PC-9 (cell line): ENCODE data around the gene DAPK1. TPM values are rescaled to one million over a fixed set of nuclear protein-coding genes. Genes with fewer than 3 reads are reported as not detected.
"Not testable (repeated sequence)": the region's sequence is repeated elsewhere in the genome, so short reads cannot be mapped to it uniquely, and the experiment has no call there.

Source experiments
- BruUV-seq: library from RNA; stranded (reverse); fragments of 400-500 nt; replicated peaks from 2 replicates; lab custom pipeline; 2021; lab: Mats Ljungman, UMichigan
- CTCF ChIA-PET: fragments of 300-600 bp; sonication (Branson Sonifier 250); formaldehyde crosslinking; loops from one replicate; lab custom pipeline; 2022; ENCODE audit warnings: antibody characterized with exemption; lab: Charles Lee
- POLR2A ChIA-PET: fragments of 300-600 bp; sonication (Branson Sonifier 250); formaldehyde crosslinking; loops from one replicate; lab custom pipeline; 2022; ENCODE audit warnings: antibody characterized with exemption; ENCODE audit not compliant: unreplicated experiment; lab: Charles Lee
- DNase-seq, 2 experiments: peaks; one replicate each; pipeline versions ENCODE4 v3.0.0 to v3.0.0-alpha.2; 2015 to 2022; ENCODE audit warnings: mixed read lengths in 1 of 2
- H2AFZ ChIP-seq: fragments of 200-600 bp; sonication (generic); 2 replicates; pipeline ENCODE4 v1.8.1; 2017; ENCODE audit warnings: antibody characterized with exemption
- H3F3A ChIP-seq: fragments of 200-600 bp; sonication (generic); 2 replicates; pipeline ENCODE4 v1.8.1; 2017; ENCODE audit warnings: antibody characterized with exemption, mild to moderate bottlenecking, low read depth; ENCODE audit not compliant: insufficient read depth
- H3K27ac ChIP-seq: fragments of 200-600 bp; sonication (generic); 2 replicates; pipeline ENCODE4 v1.6.1; 2016; ENCODE audit warnings: mixed run types
- H3K27me3 ChIP-seq: fragments of 200-600 bp; sonication (generic); 2 replicates; pipeline ENCODE4 v1.6.1; 2016; ENCODE audit warnings: low read depth, mixed run types; ENCODE audit not compliant: insufficient read depth
- H3K36me3 ChIP-seq: fragments of 200-600 bp; sonication (generic); 2 replicates; pipeline ENCODE4 v1.6.1; 2016; ENCODE audit warnings: low read depth, mixed run types
- H3K4me1 ChIP-seq: fragments of 200-600 bp; sonication (generic); replicated peaks from 2 replicates; pipeline ENCODE4 v1.6.1; 2016; ENCODE audit warnings: mixed run types; ENCODE audit not compliant: insufficient read depth
- H3K4me2 ChIP-seq: fragments of 200-600 bp; sonication (generic); 2 replicates; pipeline ENCODE4 v1.6.1; 2017; ENCODE audit warnings: mixed run types
- H3K4me3 ChIP-seq: fragments of 200-600 bp; sonication (generic); 2 replicates; pipeline ENCODE4 v1.6.1; 2016; ENCODE audit warnings: mixed run types
- H3K79me2 ChIP-seq: fragments of 200-600 bp; sonication (generic); 2 replicates; pipeline ENCODE4 v1.6.1; 2017; ENCODE audit warnings: low read depth, mixed run types
- H3K9me2 ChIP-seq: fragments of 200-600 bp; sonication (generic); 2 replicates; pipeline ENCODE4 v1.8.1; 2017; ENCODE audit warnings: mild to moderate bottlenecking; ENCODE audit not compliant: insufficient read depth
- H3K9me3 ChIP-seq: fragments of 200-600 bp; sonication (generic); 2 replicates; pipeline ENCODE4 v1.8.1; 2016; ENCODE audit warnings: low read depth; ENCODE audit not compliant: insufficient read depth
- H4K20me1 ChIP-seq: fragments of 200-600 bp; sonication (generic); 2 replicates; pipeline ENCODE4 v1.8.1; 2017; ENCODE audit not compliant: insufficient read depth
- EZH2 ChIP-seq: fragments of 200-600 bp; sonication (generic); IDR thresholded peaks from 2 replicates; pipeline ENCODE4 v1.8.0; 2017; ENCODE audit warnings: antibody characterized with exemption, low read depth
- intact Hi-C: fragments of 100-400 bp; cut with micrococcal nuclease; formaldehyde crosslinking; loops from one replicate; pipeline ENCODE4 v1.10.0; 2022; ENCODE audit not compliant: unreplicated experiment
- total RNA-seq: library from RNA; stranded (reverse); gene quantifications from 2 replicates; pipeline ENCODE4 v1.2.3, GENCODE V29; 2021
- TF ChIP-seq, protein P1 (sequence below): fragments of 200-600 bp; sonication (generic); conservative IDR thresholded peaks from 2 replicates; pipeline ENCODE4 v1.6.1; 2017; ENCODE audit warnings: mixed run types, antibody characterized with exemption, mild to moderate bottlenecking, moderate library complexity

DAPK1 gene
- total RNA-seq, 1 experiment from 2014 or later, result 100 TPM

DNA sequence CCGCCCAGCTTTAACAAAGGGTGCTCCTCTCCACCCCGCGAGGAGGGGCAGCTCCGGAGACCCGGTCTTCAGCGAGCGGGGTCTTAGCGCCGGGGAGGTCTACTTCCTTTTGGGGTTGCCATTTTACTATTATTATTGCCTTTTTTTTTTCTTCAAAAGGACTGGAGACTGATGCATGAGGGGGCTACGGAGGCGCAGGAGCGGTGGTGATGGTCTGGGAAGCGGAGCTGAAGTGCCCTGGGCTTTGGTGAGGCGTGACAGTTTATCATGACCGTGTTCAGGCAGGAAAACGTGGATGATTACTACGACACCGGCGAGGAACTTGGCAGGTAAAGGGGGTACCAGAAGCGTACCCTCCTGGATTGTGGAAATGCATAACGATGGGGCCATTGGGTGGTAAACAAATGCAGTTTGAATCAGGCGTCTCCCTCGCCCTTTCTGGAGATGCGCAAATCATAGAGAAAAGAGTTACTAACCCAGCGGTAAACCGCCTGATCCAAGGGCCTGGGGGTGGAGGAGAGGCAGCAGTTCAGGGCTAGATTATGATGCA is 1.2 kb downstream of the DAPK1 start:
- TF ChIP-seq, protein P1, sequence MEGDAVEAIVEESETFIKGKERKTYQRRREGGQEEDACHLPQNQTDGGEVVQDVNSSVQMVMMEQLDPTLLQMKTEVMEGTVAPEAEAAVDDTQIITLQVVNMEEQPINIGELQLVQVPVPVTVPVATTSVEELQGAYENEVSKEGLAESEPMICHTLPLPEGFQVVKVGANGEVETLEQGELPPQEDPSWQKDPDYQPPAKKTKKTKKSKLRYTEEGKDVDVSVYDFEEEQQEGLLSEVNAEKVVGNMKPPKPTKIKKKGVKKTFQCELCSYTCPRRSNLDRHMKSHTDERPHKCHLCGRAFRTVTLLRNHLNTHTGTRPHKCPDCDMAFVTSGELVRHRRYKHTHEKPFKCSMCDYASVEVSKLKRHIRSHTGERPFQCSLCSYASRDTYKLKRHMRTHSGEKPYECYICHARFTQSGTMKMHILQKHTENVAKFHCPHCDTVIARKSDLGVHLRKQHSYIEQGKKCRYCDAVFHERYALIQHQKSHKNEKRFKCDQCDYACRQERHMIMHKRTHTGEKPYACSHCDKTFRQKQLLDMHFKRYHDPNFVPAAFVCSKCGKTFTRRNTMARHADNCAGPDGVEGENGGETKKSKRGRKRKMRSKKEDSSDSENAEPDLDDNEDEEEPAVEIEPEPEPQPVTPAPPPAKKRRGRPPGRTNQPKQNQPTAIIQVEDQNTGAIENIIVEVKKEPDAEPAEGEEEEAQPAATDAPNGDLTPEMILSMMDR, result no peak
- no peak for TF ChIP-seq EZH2
- H3K4me1 ChIP-seq, result peaks cover 74% of the 10 kb centered on the region
- ChIA-PET POLR2A (interaction anchor here (0.6 to 0.8 kb wide), 3 partner anchors 33 to 71 kb away, joined by 3 to 25 read pairs (median 9); no protein-coding TSS in a partner anchor), CTCF (no interaction called here)
- DNase-seq, result no peak
- no peaks in the 10 kb centered on the region for H3K9me3 ChIP-seq
- no peaks in the 10 kb centered on the region for H3K27me3 ChIP-seq
- H3K4me3 ChIP-seq, result peak overlapping the region; percentile 70
- peaks cover 42% of the 10 kb centered on the region for H3F3A ChIP-seq
- BruUV-seq, result TSS peak; percentile 32
- peak overlapping the region; percentile 97 for H2AFZ ChIP-seq
- H4K20me1 ChIP-seq, result 0 out of 2 replicates have a peak, but pooled peaks cover 3% of the 10 kb centered on the region
- H3K79me2 ChIP-seq, result peaks cover 42% of the 10 kb centered on the region
- H3K36me3 ChIP-seq, result no peaks in the 10 kb centered on the region
- intact Hi-C loops, result loop anchor here (2.0 to 5.0 kb wide), 3 partner anchors 57 to 108 kb away; no protein-coding TSS in a partner anchor
- H3K9me2 ChIP-seq, result no peaks in the 10 kb centered on the region
- peak overlapping the region; percentile 91 for H3K4me2 ChIP-seq
- H3K27ac ChIP-seq, result peak overlapping the region; percentile 45

GRCh38 chr9:87499424-87500017 is 1.9 kb downstream of the DAPK1 start:
- Histone ChIP-seq H3K79me2 (peaks cover 48% of the 10 kb centered on the region), H3K4me3 (peak overlapping the region; percentile 70), H3K4me2 (peak overlapping the region; percentile 91), H3K9me3 (no peaks in the 10 kb centered on the region), H3K36me3 (peaks cover 1% of the 10 kb centered on the region; the same call in 1 of the 2 replicates), H3F3A (peaks cover 42% of the 10 kb centered on the region), H4K20me1 (0 out of 2 replicates have a peak, but pooled peaks cover 3% of the 10 kb centered on the region), H3K9me2 (no peaks in the 10 kb centered on the region), H3K27me3 (no peaks in the 10 kb centered on the region), H2AFZ (no peak overlapping the region), H3K4me1 (peaks cover 80% of the 10 kb centered on the region), H3K27ac (peak overlapping the region; percentile 45)
- DNase-seq, result peak in 1 of 2 experiments; percentile 43
- ChIA-PET CTCF (interaction anchor here (0.7 to 0.8 kb wide), 2 partner anchors 112 to 117 kb away, joined by 3 to 15 read pairs; no protein-coding TSS in a partner anchor), POLR2A (interaction anchor here (0.7 to 0.8 kb wide), 2 partner anchors 72 to 101 kb away, joined by 8 to 25 read pairs; no protein-coding TSS in a partner anchor)
- no TSS peak for BruUV-seq
- TF ChIP-seq EZH2, result no peak
- TF ChIP-seq, protein P1, result no peak
- intact Hi-C loops, result loop anchor here (2.0 to 5.0 kb wide), 4 partner anchors 57 to 143 kb away; no protein-coding TSS in a partner anchor

DNA sequence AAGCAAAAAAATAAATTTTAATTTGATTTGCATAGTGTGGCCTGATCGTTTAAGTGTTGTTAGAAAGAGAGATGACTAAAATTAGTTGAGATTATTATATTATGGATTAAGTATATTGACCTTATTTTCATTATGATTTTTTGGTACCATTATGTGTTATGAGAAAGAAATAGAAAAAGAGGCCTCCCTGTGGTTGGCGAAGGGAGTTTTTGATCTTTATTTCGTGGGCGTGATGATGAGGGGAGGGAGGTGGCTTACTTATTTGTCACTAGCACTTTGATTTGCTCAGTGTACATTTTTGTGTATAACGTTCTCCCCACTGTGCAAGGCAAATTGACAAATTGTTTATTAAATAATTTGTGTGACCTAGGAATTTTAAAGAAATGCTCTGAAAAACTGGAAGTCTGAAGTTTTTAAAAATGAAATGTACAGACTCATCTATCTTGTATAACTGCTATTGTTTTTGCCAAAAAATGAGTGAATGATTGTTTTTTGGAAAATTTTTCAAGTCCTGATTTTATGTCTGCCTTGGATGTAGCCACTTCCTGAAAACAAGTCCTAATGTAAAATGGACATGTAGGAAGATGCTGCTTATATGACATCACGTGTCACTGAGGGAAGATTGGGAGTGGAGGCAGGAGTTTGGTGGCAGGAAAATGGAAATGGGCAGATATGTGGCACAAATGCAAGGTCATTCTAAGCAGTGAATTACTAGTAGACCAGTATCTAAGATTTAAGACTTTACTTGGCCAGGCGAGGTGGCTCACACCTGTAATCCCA is 3.0 kb downstream of the DAPK1 start:
- CTCF ChIA-PET, result interaction anchor here (0.6 to 0.8 kb wide), 2 partner anchors 33 to 118 kb away, joined by 3 to 15 read pairs; no protein-coding TSS in a partner anchor
- no peaks in the 10 kb centered on the region for H3K9me2 ChIP-seq
- H3K79me2 ChIP-seq, result peaks cover 60% of the 10 kb centered on the region
- H3K4me3 ChIP-seq, result peak overlapping the region; percentile 70; the same call in 1 of the 2 replicates
- no peak for DNase-seq
- BruUV-seq, result no TSS peak
- H3K4me2 ChIP-seq, result peak overlapping the region; percentile 91
- H3K9me3 ChIP-seq, result no peaks in the 10 kb centered on the region
- H3K36me3 ChIP-seq, result peaks cover 6% of the 10 kb centered on the region
- POLR2A ChIA-PET, result interaction anchor here (0.6 to 0.8 kb wide), 3 partner anchors 100 to 1218 kb away, joined by 5 to 13 read pairs (median 8); partner anchors contain the start of gene ISCA1
- H2AFZ ChIP-seq, result no peak overlapping the region
- 0 out of 2 replicates have a peak, but pooled peaks cover 3% of the 10 kb centered on the region for H4K20me1 ChIP-seq
- peaks cover 43% of the 10 kb centered on the region for H3F3A ChIP-seq
- no peak for TF ChIP-seq EZH2
- TF ChIP-seq, protein P1, result no peak
- H3K4me1 ChIP-seq, result peaks cover 81% of the 10 kb centered on the region
- H3K27me3 ChIP-seq, result no peaks in the 10 kb centered on the region
- intact Hi-C loops, result loop anchor here (5.0 kb wide), 1 partner anchor 142 kb away; no protein-coding TSS in a partner anchor
- peak overlapping the region; percentile 83 for H3K27ac ChIP-seq

DNA sequence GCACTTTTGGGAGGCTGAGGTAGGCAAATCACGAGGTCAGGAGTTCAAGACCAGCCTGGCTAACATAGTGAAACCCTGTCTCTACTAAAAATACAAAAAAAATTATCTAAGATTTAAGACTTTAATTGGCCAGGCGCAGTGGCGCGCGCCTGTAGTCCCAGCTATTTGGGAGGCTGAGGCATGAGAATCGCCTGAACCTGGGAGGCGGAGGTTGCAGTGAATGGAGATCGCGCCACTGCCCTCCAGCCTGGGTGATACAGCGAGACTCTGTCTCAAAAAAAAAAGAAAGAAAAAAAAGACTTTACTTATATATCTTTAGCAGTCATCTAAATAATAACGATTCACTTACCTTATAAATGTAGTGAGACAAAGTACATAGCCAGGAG is 3.6 kb downstream of the DAPK1 start:
- POLR2A ChIA-PET, result interaction anchor here (0.6 to 0.7 kb wide), 3 partner anchors 15 to 1219 kb away, joined by 5 to 6 read pairs (median 5); partner anchors contain the start of gene ISCA1
- H2AFZ ChIP-seq, DNase-seq, H3K9me2 ChIP-seq, H3K9me3 ChIP-seq, H4K20me1 ChIP-seq, BruUV-seq, H3K27me3 ChIP-seq, H3K4me3 ChIP-seq, CTCF ChIA-PET: not testable (repeated sequence)
- Histone ChIP-seq H3K79me2 (peaks cover 65% of the 10 kb centered on the region), H3F3A (peaks cover 49% of the 10 kb centered on the region), H3K27ac (peak overlapping the region; percentile 83), H3K36me3 (peaks cover 11% of the 10 kb centered on the region), H3K4me1 (peaks cover 82% of the 10 kb centered on the region), H3K4me2 (peak overlapping the region; percentile 91)
- intact Hi-C loops, result loop anchor here (5.0 kb wide), 1 partner anchor 141 kb away; no protein-coding TSS in a partner anchor
